Activated naive CD8-positive, alpha-beta T cell treated with anti-CD3 and anti-CD28 coated beads for 36 hours (primary cell): ENCODE data around the gene DARS1. TPM values are rescaled to one million over a fixed set of nuclear protein-coding genes. Genes with fewer than 3 reads are reported as not detected.
"Not testable (repeated sequence)": the region's sequence is repeated elsewhere in the genome, so short reads cannot be mapped to it uniquely, and the experiment has no call there.

Experiments used
- DNase-seq: peaks from one replicate; pipeline ENCODE4 v3.0.0; 2021
- H3K27ac Mint-ChIP-seq: one replicate; pipeline ENCODE4 v1.8.0; 2022; ENCODE audit warnings: mild to moderate bottlenecking, moderate library complexity, mixed read lengths
- H3K27me3 Mint-ChIP-seq: one replicate; pipeline ENCODE4 v1.8.0; 2022; ENCODE audit warnings: mild to moderate bottlenecking, mixed read lengths
- H3K36me3 Mint-ChIP-seq: one replicate; pipeline ENCODE4 v1.8.0; 2021; ENCODE audit warnings: mild to moderate bottlenecking, mixed read lengths
- H3K4me1 Mint-ChIP-seq: one replicate; pipeline ENCODE4 v1.8.0; 2021; ENCODE audit warnings: mixed read lengths
- H3K4me3 Mint-ChIP-seq: one replicate; pipeline ENCODE4 v1.8.0; 2022; ENCODE audit warnings: mild to moderate bottlenecking, moderate library complexity, mixed read lengths
- H3K9me3 Mint-ChIP-seq: one replicate; pipeline ENCODE4 v1.8.0; 2022; ENCODE audit warnings: mixed read lengths
- total RNA-seq, 2 experiments: library from RNA; stranded (reverse); gene quantifications; one replicate each; pipeline ENCODE4 v1.2.3, GENCODE V29; 2021

The DARS1 gene
- total RNA-seq, 2 experiments from 2014 or later: 165 to 173 TPM

DNA sequence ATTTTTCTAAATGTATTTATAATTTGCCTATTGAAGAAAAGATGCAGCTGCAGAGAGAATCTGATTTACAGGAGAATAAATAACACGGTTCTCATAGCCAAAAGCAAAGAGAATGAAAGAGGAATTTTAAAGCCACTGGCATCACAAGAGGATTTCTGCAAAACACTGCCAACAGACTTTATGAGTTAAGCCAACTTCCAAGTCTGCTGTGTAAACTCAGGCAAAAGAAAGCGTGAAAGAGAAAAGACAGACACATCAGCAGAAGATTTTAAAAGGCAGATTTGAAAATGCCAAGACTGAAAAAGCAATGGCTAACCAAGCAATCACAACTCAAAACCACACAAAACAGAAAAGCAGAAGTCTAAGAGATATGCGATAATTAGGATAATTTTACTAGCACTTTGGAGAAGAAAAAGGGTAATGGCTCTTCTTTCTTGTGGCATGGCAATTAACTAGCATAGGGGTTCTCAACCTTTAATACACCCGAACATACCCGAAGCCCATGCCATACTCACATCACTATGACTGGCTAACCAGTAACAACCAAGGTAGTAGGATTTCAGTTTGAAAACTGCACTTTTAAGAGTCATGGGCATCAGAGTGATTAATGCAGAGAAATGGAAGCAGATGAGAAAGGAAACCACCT, 4.9 kb downstream of the DARS1 start:
- Mint-ChIP-seq H3K36me3 (peaks cover 65% of the 10 kb centered on the region), H3K9me3 (no peaks in the 10 kb centered on the region), H3K27me3 (peaks cover 3% of the 10 kb centered on the region), H3K27ac (peak overlapping the region; percentile 2), H3K4me3 (peak overlapping the region; percentile 26), H3K4me1 (peaks cover 44% of the 10 kb centered on the region)
- DNase-seq: no peak

GRCh38 chr2:135975702-135976101, 9.7 kb downstream of the DARS1 start:
- no peak for DNase-seq
- no peaks in the 10 kb centered on the region for H3K27me3 Mint-ChIP-seq
- H3K27ac Mint-ChIP-seq: no peak overlapping the region
- peaks cover 70% of the 10 kb centered on the region for H3K36me3 Mint-ChIP-seq
- H3K9me3 Mint-ChIP-seq: peaks cover 17% of the 10 kb centered on the region
- H3K4me1 Mint-ChIP-seq: peaks cover 54% of the 10 kb centered on the region
- no peak overlapping the region for H3K4me3 Mint-ChIP-seq

DNA sequence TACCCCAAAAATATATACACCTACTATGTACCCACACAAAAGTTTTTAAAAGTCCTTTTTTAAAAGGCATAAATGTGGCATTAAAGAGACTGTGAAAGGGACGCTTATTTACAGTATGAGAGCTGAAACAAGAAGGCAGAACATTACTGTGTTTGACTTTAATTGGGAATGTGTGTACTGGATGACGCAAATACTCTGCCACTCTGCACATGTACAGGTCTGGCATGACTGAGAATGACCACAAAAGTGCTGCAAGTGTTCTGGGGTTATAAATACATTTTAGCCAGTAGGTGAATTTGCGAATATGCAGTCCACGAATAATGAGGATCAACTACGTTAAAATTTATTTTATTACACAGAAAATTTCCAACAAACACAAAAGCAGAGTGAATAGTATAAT, 11.4 kb downstream of the DARS1 start:
- H3K27me3 Mint-ChIP-seq: no peaks in the 10 kb centered on the region
- no peak overlapping the region for H3K27ac Mint-ChIP-seq
- H3K4me3 Mint-ChIP-seq: no peak overlapping the region
- peaks cover 45% of the 10 kb centered on the region for H3K4me1 Mint-ChIP-seq
- peaks cover 17% of the 10 kb centered on the region for H3K9me3 Mint-ChIP-seq
- DNase-seq: no peak
- H3K36me3 Mint-ChIP-seq: peaks cover 66% of the 10 kb centered on the region

DNA sequence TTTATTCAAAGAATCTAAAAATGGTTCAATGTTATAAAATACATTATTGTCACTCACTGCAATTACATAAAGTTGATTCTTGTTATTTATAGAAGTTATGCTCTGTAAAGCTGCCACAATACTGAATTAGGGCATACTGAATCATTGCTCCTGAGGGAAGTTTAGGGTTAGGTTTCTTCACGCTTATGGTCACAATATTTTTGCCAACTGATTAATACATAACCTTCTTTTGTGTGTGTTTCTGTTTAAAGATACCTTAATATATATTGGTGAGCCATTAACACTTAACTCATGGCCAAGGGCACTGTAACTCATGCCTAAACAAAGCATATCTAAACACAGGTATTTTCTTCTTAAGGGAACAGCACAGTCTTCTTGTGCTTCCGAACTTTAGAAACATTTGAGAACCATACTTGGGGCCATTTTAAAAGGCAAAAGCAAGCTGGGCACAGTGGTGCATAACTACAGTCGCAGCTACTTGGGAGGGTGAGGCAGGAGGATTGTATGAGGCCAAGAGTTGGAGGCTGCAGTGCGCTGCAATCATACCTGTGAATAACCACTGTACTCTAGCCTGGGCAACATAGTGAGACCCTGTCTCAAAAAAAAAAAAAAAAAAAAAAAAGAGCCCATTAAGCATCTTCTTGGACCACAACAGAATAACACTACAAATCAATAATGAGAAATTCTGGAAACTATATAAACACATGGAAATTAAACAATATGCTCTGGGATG, 15.6 kb downstream of the DARS1 start:
- H3K4me1 Mint-ChIP-seq: peaks cover 49% of the 10 kb centered on the region
- no peaks in the 10 kb centered on the region for H3K27me3 Mint-ChIP-seq
- peaks cover 59% of the 10 kb centered on the region for H3K36me3 Mint-ChIP-seq
- peaks cover 17% of the 10 kb centered on the region for H3K9me3 Mint-ChIP-seq
- H3K4me3 Mint-ChIP-seq: no peak overlapping the region
- no peak for DNase-seq
- no peak overlapping the region for H3K27ac Mint-ChIP-seq

DNA sequence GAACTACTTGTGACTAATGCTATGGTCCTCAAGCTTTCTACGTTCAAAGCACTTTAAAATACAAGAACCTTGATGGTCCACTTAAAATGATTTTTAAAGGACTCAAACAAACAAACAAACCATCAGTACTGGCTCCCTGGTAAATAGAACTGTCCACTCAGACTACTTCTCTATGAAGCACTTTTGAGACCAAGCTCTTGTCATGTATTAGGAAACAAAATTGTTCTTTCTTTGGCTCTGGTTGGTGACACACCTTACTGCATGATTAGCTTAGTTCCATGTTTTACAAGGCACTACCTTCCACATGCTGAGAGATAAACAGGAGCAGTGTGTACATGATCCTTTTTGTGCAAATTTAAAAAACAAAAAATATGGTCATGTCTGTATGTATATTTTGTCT, 19.7 kb downstream of the DARS1 start:
- Mint-ChIP-seq H3K9me3 (no peaks in the 10 kb centered on the region), H3K4me3 (no peak overlapping the region), H3K27me3 (no peaks in the 10 kb centered on the region), H3K36me3 (peaks cover 42% of the 10 kb centered on the region), H3K4me1 (peaks cover 46% of the 10 kb centered on the region), H3K27ac (no peak overlapping the region)
- DNase-seq: no peak

DNA sequence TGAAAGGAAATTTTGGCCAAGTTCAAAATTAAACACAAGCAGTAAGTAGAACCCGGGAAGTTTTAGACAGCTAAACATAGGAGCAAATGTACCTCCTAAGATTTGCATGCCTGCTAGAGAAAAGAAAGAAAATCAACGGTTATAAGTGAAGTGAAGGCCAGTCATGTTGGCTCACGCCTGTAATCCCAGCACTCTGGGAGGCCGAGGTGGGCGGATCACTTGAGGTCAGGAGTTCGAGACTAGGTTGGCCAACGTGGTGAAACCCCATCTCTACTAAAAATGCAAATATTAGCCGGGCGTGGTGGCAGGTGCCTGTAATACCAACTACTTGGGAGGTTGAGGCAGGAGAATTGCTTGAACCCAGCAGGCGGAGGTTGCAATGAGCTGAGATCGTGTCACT, 21.0 kb downstream of the DARS1 start:
- not testable (repeated sequence) for H3K9me3 Mint-ChIP-seq, H3K27me3 Mint-ChIP-seq, H3K27ac Mint-ChIP-seq, DNase-seq, H3K4me3 Mint-ChIP-seq
- peaks cover 50% of the 10 kb centered on the region for H3K4me1 Mint-ChIP-seq
- H3K36me3 Mint-ChIP-seq: peaks cover 42% of the 10 kb centered on the region

GRCh38 chr2:135963841-135964240, 21.6 kb downstream of the DARS1 start:
- H3K4me3 Mint-ChIP-seq: no peak overlapping the region
- peaks cover 45% of the 10 kb centered on the region for H3K36me3 Mint-ChIP-seq
- no peaks in the 10 kb centered on the region for H3K27me3 Mint-ChIP-seq
- H3K27ac Mint-ChIP-seq: no peak overlapping the region
- DNase-seq: no peak
- peaks cover 52% of the 10 kb centered on the region for H3K4me1 Mint-ChIP-seq
- H3K9me3 Mint-ChIP-seq: no peaks in the 10 kb centered on the region

GRCh38 chr2:135962366-135963123, 22.9 kb downstream of the DARS1 start:
- peaks cover 50% of the 10 kb centered on the region for H3K4me1 Mint-ChIP-seq

DNA sequence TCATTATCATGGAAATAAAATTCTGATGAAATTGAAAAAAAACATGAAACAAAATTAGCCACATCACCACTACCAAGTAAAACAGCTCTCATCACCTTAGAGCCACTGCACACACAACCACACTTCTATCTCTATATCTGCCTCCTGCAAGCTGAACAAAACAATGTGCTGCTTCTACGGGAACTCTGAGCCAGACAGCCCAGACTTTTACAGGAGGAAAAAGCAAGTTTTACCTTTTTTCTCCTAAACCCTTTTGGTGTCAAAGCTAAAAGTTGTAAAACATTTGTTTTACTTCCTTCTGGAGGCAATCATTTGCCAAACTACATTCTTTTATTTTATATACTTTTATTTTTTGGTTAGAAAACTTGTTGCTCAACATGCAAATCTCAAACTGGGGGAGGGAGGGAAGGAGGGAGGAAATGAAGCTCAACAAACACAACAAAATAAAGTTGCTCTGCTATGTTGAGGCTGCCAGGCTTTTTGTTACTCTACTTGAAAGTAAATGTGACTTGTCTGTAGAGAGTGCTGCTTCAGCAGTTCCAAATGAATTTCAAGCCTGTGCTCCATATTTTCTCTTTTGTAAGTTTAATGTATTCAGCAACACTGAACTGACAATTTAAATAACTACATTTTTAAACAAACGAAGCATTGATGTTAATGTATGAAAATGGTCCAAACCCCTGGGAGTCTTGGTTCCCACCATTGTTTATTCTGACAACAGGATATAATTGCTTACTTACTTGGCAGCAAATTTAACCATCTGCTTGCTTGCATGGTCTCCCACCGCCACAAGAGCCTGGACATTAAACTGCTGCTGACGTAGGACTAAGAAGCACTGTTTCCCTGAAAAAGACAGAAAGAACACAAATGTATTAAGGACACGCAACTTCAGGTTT, 24.5 kb downstream of the DARS1 start:
- Mint-ChIP-seq H3K9me3 (no peaks in the 10 kb centered on the region), H3K36me3 (peaks cover 47% of the 10 kb centered on the region), H3K4me1 (peaks cover 49% of the 10 kb centered on the region), H3K27ac (peak overlapping the region; percentile 16), H3K4me3 (no peak overlapping the region), H3K27me3 (no peaks in the 10 kb centered on the region)
- DNase-seq: no peak

More at GRCh38 chr2:135962366-135963123, 22.9 kb downstream of the DARS1 start:
- Mint-ChIP-seq H3K27me3 (no peaks in the 10 kb centered on the region), H3K9me3 (no peaks in the 10 kb centered on the region), H3K4me3 (no peak overlapping the region), H3K27ac (peak overlapping the region; percentile 29), H3K36me3 (peaks cover 47% of the 10 kb centered on the region)
- DNase-seq: no peak

DNA sequence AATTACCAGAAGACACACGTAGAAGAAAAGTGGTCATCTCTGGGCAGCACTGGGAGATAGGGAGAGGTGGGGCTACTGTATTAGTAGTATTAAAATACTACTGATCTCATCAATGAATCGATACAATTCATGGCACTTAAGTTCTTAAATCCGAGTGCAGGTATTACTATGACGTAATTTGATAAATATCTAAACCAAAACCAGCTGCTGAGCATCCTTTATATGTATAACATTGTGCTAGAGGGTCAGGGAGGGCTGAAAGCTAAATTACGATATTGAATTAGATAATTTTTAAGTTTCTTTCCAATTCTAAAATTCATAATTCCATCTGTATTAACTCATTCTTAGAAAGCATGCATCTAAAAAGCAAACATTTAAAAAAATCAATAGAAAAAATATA, 25.3 kb downstream of the DARS1 start:
- no peak overlapping the region for H3K4me3 Mint-ChIP-seq
- DNase-seq: no peak
- H3K4me1 Mint-ChIP-seq: peaks cover 46% of the 10 kb centered on the region
- H3K27ac Mint-ChIP-seq: no peak overlapping the region
- no peaks in the 10 kb centered on the region for H3K27me3 Mint-ChIP-seq
- H3K9me3 Mint-ChIP-seq: no peaks in the 10 kb centered on the region
- peaks cover 48% of the 10 kb centered on the region for H3K36me3 Mint-ChIP-seq

DNA sequence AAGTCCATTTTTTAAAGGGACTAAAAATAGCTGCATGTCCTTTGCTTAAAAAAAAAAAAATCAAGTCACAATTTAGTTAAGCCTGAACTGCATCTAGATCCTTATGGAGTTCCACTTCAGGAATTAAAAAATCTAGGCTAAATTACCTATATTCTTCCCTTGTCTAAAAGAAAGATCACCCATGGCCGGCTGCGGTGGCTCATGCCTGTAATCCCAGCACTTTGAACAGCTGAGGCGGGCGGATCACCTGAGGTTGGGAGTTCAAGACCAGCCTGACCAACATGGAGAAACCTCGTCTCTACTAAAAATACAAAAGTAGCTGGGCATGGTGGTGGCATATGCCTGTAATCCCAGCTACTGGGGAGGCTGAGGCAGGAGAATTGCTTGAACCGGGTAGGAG, 26.5 kb downstream of the DARS1 start:
- H3K27ac Mint-ChIP-seq, H3K4me3 Mint-ChIP-seq, H3K9me3 Mint-ChIP-seq, H3K27me3 Mint-ChIP-seq, DNase-seq: not testable (repeated sequence)
- H3K4me1 Mint-ChIP-seq: peaks cover 42% of the 10 kb centered on the region
- H3K36me3 Mint-ChIP-seq: peaks cover 47% of the 10 kb centered on the region

DNA sequence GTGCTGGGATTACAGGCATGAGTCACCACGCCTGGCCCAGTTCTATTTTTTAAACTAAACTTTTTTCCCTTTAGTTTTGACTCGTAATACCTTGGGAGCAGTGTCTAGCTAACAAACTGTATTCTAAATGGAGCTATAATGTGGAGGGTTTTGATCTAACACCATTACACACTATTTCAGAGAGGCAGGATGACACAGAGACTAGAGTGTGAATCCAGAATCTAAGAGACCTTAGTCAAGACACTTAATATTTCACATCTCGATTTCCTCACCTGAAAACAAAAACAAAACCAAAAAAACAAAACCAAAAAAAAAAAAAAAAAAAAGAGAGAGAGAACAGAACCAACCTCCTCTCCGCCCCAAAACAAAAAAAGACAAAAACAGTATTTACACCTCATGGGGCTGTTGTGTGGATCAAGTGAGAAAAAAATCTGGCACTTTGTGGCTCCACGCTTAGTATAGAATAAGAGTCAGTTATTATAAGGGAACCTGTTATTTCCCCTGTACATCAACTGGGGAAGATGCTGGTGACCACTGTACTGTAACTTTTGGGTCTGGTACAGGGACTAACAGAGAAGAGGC, 31.3 kb downstream of the DARS1 start:
- no peak overlapping the region for H3K4me3 Mint-ChIP-seq
- H3K27me3 Mint-ChIP-seq: no peaks in the 10 kb centered on the region
- H3K4me1 Mint-ChIP-seq: peaks cover 32% of the 10 kb centered on the region
- H3K36me3 Mint-ChIP-seq: peaks cover 51% of the 10 kb centered on the region
- no peak overlapping the region for H3K27ac Mint-ChIP-seq
- peaks cover 2% of the 10 kb centered on the region for H3K9me3 Mint-ChIP-seq
- DNase-seq: no peak

DNA sequence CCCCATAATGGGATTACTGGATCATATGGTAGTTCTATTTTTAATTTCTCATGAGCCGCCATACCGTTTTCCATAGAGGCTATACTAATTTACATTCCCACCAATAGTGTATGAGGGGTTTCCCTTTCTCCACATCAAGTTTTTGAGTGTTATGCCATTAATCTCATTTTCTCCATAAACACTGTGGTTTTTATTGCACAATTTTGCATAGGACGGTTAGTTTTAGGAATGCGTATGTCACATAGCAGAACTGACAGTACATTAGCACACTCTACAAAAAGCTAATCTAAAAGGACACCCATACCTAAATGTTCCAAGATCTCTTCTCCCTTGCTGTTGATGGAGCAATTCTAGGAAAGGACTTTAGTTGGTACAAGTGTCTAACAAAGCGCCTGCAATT, 32.5 kb downstream of the DARS1 start:
- Mint-ChIP-seq H3K27me3 (no peaks in the 10 kb centered on the region), H3K36me3 (peaks cover 52% of the 10 kb centered on the region), H3K27ac (no peak overlapping the region), H3K4me3 (no peak overlapping the region), H3K9me3 (peaks cover 2% of the 10 kb centered on the region), H3K4me1 (peaks cover 40% of the 10 kb centered on the region)
- DNase-seq: no peak

- DNase-seq: no peak
- Mint-ChIP-seq H3K4me1 (peaks cover 43% of the 10 kb centered on the region), H3K27me3 (no peaks in the 10 kb centered on the region), H3K36me3 (peaks cover 54% of the 10 kb centered on the region), H3K4me3 (no peak overlapping the region), H3K27ac (no peak overlapping the region), H3K9me3 (peaks cover 2% of the 10 kb centered on the region)
Measured at GRCh38 chr2:135951041-135951583, 34.3 kb downstream of the DARS1 start.
